ENCODE measurements around the gene NOL9. TPM values are rescaled to one million over a fixed set of nuclear protein-coding genes. Genes with fewer than 3 reads are reported as not detected.

Gene NOL9
- total RNA-seq, 3 donors from 2014 or later (not counting 1 experiment from before 2014, with no cell fraction given) = 40.7 to 53.3 (median 52.0) TPM

GRCh38 chr1:6582370-6582769, 28.1 kb upstream of the NOL9 start:
- DNase-seq = no peak
- peak overlapping the region; percentile 10 for H3K27ac ChIP-seq (ENCODE audit: low read length)
- peaks cover 39% of the 10 kb centered on the region for H3K4me1 ChIP-seq (ENCODE audit: control insufficient read depth, insufficient read depth, low read length)
- H3K27me3 Mint-ChIP-seq (ENCODE audit: low read depth in 2 of 2) = no peaks in the 10 kb centered on the region
- no peaks in the 10 kb centered on the region for H3K27me3 ChIP-seq (ENCODE audit: control insufficient read depth, insufficient read depth, low read length)
- H3K9me3 ChIP-seq (ENCODE audit: control insufficient read depth, insufficient read depth, low read length) = no peaks in the 10 kb centered on the region
- peak overlapping the region; percentile 94 to 99 for H3K27ac Mint-ChIP-seq
- no peak overlapping the region for H3K4me3 ChIP-seq (ENCODE audit: low read length)
- no peaks in the 10 kb centered on the region for H3K36me3 Mint-ChIP-seq
- intact Hi-C loops (cut with micrococcal nuclease) = no loop called here
- H3K4me3 Mint-ChIP-seq = peak overlapping the region; percentile 50
- H3K9me3 Mint-ChIP-seq = no peaks in the 10 kb centered on the region
- WGBS (ENCODE audit: insufficient coverage) = 100% methylated on average over 1 of the region's 1 CpG
- ATAC-seq = no peak
- H3K4me1 Mint-ChIP-seq = peaks cover 18 to 46% of the 10 kb centered on the region in 2 donors
- peaks cover 3% of the 10 kb centered on the region for H3K36me3 ChIP-seq (ENCODE audit: control insufficient read depth, insufficient read depth, low read length)
- TF ChIP-seq CTCF (IDR thresholded peaks at IDR 0.05) = no peak

- ATAC-seq (peak in 1 of 3 donors; percentile 37), DNase-seq (no peak)
- H3K9me3 Mint-ChIP-seq = no peaks in the 10 kb centered on the region
- H3K36me3 Mint-ChIP-seq = no peaks in the 10 kb centered on the region
- H3K27ac ChIP-seq (ENCODE audit: low read length) = peak overlapping the region; percentile 11
- no peak for TF ChIP-seq CTCF (IDR thresholded peaks at IDR 0.05)
- no peak overlapping the region for H3K4me3 ChIP-seq (ENCODE audit: low read length)
- peaks cover 3% of the 10 kb centered on the region for H3K36me3 ChIP-seq (ENCODE audit: control insufficient read depth, insufficient read depth, low read length)
- no peaks in the 10 kb centered on the region for H3K27me3 Mint-ChIP-seq (ENCODE audit: low read depth in 2 of 2)
- no peaks in the 10 kb centered on the region for H3K27me3 ChIP-seq (ENCODE audit: control insufficient read depth, insufficient read depth, low read length)
- peaks cover 39% of the 10 kb centered on the region for H3K4me1 ChIP-seq (ENCODE audit: control insufficient read depth, insufficient read depth, low read length)
- no peaks in the 10 kb centered on the region for H3K9me3 ChIP-seq (ENCODE audit: control insufficient read depth, insufficient read depth, low read length)
- peaks cover 18 to 46% of the 10 kb centered on the region in 2 donors for H3K4me1 Mint-ChIP-seq
- H3K4me3 Mint-ChIP-seq = peak overlapping the region; percentile 93
- WGBS (ENCODE audit: insufficient coverage) = 57% methylated on average over 10 of the region's 10 CpGs
- peak overlapping the region; percentile 94 to 99 for H3K27ac Mint-ChIP-seq
- intact Hi-C loops (cut with micrococcal nuclease) = no loop called here
These were observed 27.4 kb upstream of the NOL9 start for GRCh38 chr1:6581561-6582305.

GRCh38 chr1:6580593-6581409, 26.5 kb upstream of the NOL9 start:
- Histone ChIP-seq H3K27me3 (ENCODE audit: control insufficient read depth, insufficient read depth, low read length) (no peaks in the 10 kb centered on the region), H3K4me1 (ENCODE audit: control insufficient read depth, insufficient read depth, low read length) (peaks cover 39% of the 10 kb centered on the region), H3K9me3 (ENCODE audit: control insufficient read depth, insufficient read depth, low read length) (no peaks in the 10 kb centered on the region), H3K27ac (ENCODE audit: low read length) (peak overlapping the region; percentile 82), H3K36me3 (ENCODE audit: control insufficient read depth, insufficient read depth, low read length) (no peaks in the 10 kb centered on the region), H3K4me3 (ENCODE audit: low read length) (peak overlapping the region; percentile 79)
- peak overlapping the region; percentile 93 for H3K4me3 Mint-ChIP-seq
- H3K36me3 Mint-ChIP-seq = no peaks in the 10 kb centered on the region
- peak overlapping the region; percentile 94 to 99 for H3K27ac Mint-ChIP-seq
- TF ChIP-seq CTCF (IDR thresholded peaks at IDR 0.05) = no peak
- H3K27me3 Mint-ChIP-seq (ENCODE audit: low read depth in 2 of 2) = no peaks in the 10 kb centered on the region
- WGBS (ENCODE audit: insufficient coverage) = 40% methylated on average over 19 of the region's 19 CpGs
- ATAC-seq = no peak
- H3K9me3 Mint-ChIP-seq = no peaks in the 10 kb centered on the region
- intact Hi-C loops (cut with micrococcal nuclease) = no loop called here
- no peak for DNase-seq
- H3K4me1 Mint-ChIP-seq = peaks cover 18 to 46% of the 10 kb centered on the region in 2 donors

Measured in natural killer cell (primary cell).